Stimulated activated CD4-positive, alpha-beta T cell treated with anti-CD3 and anti-CD28 coated beads, TNF-alpha, amount 100 ng/mL, for 48 hours (primary cell): ENCODE measurements around the gene CSNK1G2.
A peak's percentile ranks its signal among the peaks of the same experiment; 100 is the strongest.
"Not testable (repeated sequence)": the region's sequence is repeated elsewhere in the genome, so short reads cannot be mapped to it uniquely, and the experiment has no call there.

ENCODE experiments used
- DNase-seq, 3 donors: peaks; one replicate each; pipeline ENCODE4 v3.0.0-alpha.2; 2020; ENCODE audit warnings: low read depth in 3 of 3

The CSNK1G2 gene

GRCh38 chr19:1988464-1988863, 47.5 kb downstream of the CSNK1G2 start:
- not testable (repeated sequence) for DNase-seq

- DNase-seq, result no peak
Measured at GRCh38 chr19:1989513-1990229, 48.7 kb downstream of the CSNK1G2 start.

GRCh38 chr19:1990230-1991017, 49.5 kb downstream of the CSNK1G2 start:
- DNase-seq, result no peak

- no peak for DNase-seq
Measured at GRCh38 chr19:1991018-1991913, 50.3 kb downstream of the CSNK1G2 start.

GRCh38 chr19:1992759-1993260, 51.8 kb downstream of the CSNK1G2 start:
- DNase-seq, result peak in 1 of 3 donors; percentile 27

GRCh38 chr19:1997353-1998233, 56.6 kb downstream of the CSNK1G2 start:
- DNase-seq, result no peak

- no peak for DNase-seq
Measured at GRCh38 chr19:1998712-1999708, 58.0 kb downstream of the CSNK1G2 start.

GRCh38 chr19:1999856-2000515, 59.0 kb downstream of the CSNK1G2 start:
- no peak for DNase-seq

- DNase-seq, result no peak
Measured at GRCh38 chr19:2003874-2004273, 62.9 kb downstream of the CSNK1G2 start.

GRCh38 chr19:2010135-2010668, 69.2 kb downstream of the CSNK1G2 start:
- DNase-seq, result no peak

GRCh38 chr19:2011169-2011568, 70.2 kb downstream of the CSNK1G2 start:
- DNase-seq, result no peak

GRCh38 chr19:2012941-2013682, 72.1 kb downstream of the CSNK1G2 start:
- DNase-seq, result no peak

GRCh38 chr19:2013683-2013961, 72.7 kb downstream of the CSNK1G2 start:
- DNase-seq, result no peak

GRCh38 chr19:2014131-2014571, 73.2 kb downstream of the CSNK1G2 start:
- DNase-seq, result no peak

GRCh38 chr19:2014731-2015607, 74.0 kb downstream of the CSNK1G2 start:
- no peak for DNase-seq

- peak in 2 of 3 donors; percentile 34 to 64 for DNase-seq
Measured at GRCh38 chr19:2015608-2015950, 74.6 kb downstream of the CSNK1G2 start, which contains the start of gene BTBD2. TSS of gene BTBD2 (minus strand) at chr19:2015714. CDS start at chr19:2015703, 11 bp downstream.
